Astrocyte (in vitro differentiated cells and primary cell): Measurements from ENCODE around the gene DCAF4L1.

Source experiments
- EZH2 ChIP-seq: IDR thresholded peaks from 2 replicates; pipeline ENCODE4 v1.6.1; 2012; ENCODE audit warnings: mild to moderate bottlenecking, low read length, inconsistent platforms; ENCODE audit not compliant: insufficient read depth
- TF ChIP-seq, protein P1 (sequence below): IDR thresholded peaks from 2 replicates; pipeline ENCODE4 v1.5.1; 2011; ENCODE audit warnings: low read depth, mild to moderate bottlenecking, inconsistent platforms, low read length, moderate library complexity; ENCODE audit not compliant: insufficient read depth

DNA sequence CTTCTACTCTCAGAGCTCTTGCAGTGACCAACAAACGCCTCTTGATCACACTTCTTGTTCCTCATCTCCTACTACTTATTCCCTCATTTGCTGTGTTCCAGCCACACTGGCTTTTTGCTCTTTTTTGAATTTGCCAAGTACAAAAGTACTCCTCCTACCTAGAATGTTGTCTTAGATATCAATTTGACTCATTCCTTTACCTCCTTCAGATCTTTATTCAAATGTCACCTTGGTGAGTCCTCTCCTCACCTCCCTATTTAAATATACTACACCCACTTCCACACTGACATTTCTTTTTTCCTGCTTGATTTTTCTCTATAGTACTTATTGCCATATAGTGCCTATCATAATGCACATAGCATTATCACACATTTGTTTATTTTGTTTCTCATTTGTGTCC lies 6.2 kb upstream of the DCAF4L1 start:
- TF ChIP-seq, protein P1, sequence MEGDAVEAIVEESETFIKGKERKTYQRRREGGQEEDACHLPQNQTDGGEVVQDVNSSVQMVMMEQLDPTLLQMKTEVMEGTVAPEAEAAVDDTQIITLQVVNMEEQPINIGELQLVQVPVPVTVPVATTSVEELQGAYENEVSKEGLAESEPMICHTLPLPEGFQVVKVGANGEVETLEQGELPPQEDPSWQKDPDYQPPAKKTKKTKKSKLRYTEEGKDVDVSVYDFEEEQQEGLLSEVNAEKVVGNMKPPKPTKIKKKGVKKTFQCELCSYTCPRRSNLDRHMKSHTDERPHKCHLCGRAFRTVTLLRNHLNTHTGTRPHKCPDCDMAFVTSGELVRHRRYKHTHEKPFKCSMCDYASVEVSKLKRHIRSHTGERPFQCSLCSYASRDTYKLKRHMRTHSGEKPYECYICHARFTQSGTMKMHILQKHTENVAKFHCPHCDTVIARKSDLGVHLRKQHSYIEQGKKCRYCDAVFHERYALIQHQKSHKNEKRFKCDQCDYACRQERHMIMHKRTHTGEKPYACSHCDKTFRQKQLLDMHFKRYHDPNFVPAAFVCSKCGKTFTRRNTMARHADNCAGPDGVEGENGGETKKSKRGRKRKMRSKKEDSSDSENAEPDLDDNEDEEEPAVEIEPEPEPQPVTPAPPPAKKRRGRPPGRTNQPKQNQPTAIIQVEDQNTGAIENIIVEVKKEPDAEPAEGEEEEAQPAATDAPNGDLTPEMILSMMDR, result no peak
- TF ChIP-seq EZH2, result no peak
